NCI-H128 (cell line): ENCODE data around the gene SEC14L1.
"Not testable (repeated sequence)": the region's sequence is repeated elsewhere in the genome, so short reads cannot be mapped to it uniquely, and the experiment has no call there.

Experiments
- DNase-seq: peaks from one replicate; lab custom pipeline; 2025; ENCODE audit not compliant: unreplicated experiment; lab: John Stamatoyannopoulos, UW

SEC14L1 gene

DNA sequence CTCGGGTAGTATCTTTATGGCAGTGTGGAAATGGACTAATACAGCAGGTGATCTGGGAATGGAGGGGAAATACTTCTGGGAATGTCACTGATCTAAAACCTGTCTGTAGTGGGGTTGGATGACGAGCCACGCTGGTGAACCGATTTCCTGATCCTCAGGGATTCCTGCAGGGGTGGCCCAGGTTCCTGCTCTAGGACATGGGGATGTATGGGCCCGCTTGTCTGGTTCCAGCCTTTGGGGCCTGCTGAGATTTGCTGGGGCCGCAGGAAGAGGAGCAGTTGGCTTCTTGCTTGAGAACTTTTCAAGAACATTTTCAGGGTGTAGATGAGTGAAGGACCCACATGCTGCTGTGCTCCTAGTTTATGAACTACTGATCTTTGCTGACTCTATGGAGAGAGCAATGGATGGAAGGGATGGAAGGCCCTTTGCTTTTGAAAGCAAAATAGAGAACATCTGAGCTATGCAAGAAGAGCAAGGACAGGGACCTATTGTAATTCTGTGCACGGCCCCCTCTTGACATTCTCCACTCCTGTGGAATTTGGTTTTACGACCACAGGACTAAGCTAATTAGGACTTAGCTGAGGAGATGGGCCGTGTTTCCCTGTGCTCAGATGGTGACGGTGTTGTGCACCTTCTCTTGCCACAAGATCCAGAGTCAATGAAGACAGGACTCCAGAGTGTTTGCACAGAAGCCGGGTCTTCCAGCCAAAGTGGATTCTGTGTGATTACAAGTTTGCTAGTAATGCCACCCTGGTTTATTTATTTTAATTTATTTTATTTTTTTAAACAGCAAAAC is 90.5 kb downstream of the SEC14L1 start:
- no peak for DNase-seq

DNA sequence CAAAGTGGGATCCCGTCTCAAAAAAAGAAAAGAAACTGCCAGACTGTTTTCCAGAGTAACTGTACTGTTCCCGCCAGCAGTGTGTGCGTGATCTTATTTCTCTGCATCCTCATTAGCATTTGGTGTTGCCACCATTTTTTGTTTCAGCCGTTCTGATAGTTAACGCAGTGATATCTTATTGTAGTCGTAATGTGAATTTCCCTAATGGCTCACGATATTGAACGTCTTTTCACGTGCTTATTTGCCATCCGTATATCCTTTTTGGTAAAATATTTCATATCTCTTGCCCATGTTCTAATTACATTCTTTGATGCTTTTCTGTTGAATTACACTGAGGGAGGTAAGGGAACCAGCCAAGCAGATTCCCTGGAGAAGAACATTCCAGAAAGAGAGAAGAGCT is 92.4 kb downstream of the SEC14L1 start:
- no peak for DNase-seq

DNA sequence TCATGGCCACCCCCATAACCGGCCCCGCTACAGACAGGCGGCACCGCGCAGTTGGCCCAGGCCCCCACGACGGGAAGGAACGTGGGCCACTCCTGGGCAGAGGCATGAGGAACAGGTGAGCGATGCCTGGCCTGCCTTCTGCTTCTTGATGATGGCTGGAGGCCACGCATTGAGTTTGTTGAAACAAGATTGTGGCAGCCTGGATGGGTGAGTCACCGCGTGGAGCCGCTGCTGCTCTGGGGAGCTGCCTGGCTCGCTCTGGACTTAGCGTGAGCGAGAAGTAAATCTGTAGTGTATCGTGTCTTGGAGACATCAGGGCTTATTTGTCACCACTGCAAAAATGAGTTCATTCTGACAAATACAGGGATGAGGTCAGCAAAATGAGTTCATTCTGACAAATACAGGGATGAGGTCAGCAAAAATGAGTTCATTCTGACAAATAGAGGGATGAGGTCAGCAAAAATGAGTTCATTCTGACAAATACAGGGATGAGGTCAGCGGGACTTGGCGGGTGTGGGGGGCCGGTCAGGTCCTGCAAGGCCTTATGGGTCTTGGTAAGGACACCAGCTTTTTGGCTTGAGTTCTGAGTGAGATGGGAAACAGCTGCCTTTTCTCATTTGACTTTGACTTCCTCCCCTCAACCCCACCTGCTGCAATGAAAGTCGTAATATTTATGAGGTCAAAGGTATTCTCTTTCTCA is 93.0 kb downstream of the SEC14L1 start:
- DNase-seq, result no peak

DNA sequence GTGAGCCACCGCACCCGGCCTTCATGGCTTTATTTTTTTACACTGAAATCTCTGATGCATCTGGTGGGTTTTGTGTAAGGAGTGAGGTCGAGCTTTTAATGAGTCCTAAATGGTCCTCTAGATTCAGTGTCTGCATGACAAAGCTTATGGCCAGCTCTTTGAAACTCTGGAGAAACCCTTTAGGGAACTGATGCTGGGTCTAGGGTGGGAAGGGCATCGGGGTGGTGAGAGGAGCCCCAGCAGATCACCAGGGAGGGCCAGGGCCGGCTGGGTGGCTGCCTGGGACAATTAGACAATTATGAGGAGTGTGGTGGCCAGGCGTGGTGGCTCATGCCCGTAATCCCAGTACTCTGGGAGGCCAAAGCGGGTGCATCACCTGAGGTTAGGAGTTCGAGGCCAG is 93.9 kb downstream of the SEC14L1 start:
- no peak for DNase-seq

DNA sequence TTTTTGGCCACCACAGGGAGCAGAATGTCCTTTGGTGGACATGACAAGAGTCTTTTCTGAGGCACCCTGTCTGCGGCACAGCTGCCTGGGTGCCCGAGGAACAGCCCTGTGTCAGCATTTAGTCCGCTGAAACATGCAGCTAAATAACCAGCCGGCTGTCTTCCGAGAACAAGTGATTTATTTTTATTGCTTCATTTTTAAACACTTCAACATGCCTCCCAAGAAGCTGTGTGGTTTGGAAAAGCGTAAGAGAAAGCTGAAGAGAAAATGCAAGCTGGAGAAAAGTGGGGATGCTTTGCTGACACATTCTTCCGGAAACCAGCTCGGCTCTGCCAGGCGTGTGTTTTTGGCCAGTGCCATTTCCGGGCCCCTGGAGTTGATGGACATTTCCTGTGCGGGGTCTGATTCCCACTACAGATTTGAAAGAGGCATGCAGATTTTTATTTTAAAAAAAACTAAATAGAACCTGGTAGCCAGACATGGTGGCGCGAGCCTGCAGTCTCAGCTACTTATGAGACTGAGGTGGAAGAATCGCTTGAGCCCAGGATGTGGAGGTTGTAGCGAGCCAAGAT is 94.7 kb downstream of the SEC14L1 start:
- no peak for DNase-seq

DNA sequence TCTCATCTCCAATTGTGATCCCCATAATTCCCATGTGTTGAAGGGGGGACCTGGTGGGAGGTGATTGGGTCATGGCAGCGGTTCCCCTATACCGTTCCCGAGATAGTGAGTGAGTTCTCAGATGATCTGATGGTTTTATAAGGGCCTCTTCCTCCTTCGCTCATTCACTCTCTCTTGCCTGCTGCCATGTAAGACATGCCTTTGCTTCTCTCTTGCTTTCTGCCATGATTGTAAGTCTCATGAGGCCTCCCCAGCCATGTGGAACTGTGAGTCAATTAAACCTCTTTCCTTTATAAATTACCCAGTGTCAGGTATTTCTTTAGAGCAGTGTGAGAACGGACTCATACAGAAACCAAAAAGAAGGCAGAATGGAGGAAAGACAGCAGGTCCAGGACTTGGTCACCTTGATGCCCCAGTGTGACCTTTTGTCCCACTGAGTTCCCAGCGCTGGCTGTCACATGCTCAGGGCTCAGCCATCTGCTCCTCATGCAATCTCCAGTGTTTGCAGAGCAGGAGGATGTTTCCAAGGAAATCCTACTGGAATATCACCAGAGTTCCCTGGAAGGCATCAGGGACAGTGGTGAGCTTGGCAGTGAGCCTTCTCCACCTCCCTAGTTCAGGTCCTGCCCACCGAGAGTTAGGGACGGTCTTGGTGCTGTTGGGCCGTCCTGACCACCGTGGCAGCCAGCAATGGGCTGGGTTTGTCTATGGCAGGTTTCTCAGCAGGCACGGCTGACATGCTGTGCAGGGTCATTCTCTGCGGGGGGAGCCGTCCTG is 96.7 kb downstream of the SEC14L1 start:
- DNase-seq, result no peak

DNA sequence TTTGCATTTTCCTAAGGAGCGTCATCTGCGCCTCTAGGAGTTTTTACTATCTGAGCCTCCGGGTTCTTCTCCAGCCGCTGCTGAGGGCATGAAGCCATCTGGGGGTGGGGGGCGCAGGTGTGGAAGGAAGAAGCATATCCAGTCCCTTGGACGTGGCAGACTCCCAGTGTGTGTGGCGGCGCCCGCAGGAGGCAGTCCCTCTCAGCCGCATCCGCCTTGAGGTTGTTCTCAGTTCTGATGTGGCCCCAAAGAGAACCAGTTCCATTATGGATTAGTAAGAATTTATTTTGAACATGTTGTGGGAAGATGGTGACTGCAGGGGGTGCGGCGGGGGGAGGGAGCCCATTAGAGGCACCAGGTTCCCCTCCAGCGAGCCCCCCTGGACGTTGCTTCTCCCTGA is 100.2 kb downstream of the SEC14L1 start:
- no peak for DNase-seq

DNA sequence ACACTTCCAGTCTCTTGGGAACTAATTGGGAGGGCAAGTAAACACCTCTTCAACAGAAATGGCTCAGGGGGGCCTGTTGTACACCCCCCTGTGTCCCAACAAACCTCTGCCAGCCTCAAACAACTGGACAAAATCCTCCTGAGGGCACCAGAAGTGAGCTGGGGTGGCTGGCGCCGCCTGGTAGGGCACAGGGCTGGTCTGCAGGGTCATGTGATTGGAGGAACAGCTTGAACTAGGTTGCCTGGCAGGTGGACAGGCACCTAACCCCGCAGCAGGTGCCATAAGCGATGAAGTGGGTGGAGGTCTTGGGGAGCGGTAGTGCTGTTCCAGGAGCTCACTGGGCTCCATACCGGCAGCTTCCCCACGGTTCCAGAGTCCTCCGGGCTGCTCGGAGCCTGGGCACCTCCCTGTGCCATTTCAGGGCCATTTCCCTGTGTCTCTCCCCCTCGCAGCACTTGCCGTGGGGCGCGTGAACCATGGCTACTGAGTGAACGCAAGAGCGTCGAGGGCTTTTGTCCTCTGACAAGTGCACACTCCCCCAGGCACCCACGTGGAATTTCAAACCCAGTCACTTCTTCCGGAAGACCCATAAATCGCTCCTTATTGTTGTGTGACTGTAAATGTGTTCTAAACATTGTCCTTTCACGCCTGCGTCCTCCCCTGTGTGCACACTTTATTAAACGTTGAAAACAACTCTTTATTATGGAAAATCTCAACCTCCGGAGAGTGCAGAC is 101.5 kb downstream of the SEC14L1 start:
- DNase-seq, result no peak

DNA sequence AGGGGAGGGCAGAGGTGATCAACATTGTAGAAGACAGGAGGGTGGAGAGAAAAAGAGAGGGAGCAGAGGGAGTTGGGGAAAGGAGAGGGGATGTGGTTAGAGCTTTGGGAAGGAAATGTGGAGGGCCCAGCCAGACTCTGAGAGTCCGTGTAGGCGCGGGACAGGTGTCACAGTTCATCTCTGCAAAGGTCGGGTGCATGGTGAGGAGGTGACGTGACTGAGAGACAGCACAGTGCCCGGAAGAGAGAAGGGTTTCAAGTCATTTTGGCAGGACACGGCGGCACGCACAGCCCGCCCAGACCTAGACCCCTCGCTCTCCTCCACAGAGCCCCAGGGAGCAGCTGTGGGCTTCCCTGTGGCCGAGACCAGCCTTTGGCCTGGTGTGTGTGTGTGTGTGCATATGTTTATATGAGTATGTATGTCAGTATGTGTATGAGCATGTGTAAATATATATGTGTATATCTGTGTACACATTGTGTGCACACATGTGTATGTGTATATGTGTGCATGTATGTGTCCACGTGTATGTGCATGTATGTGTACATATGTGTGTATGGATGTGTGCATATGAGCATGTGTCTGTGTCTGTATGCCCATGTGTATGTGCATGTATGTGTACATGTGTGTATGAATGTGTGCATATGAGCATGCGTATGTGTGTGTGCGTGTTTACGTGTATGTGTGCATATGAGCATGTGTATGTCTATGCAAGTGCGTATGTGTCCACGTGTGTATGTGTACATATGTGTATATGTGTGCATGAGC is 104.6 kb downstream of the SEC14L1 start:
- DNase-seq, result no peak

DNA sequence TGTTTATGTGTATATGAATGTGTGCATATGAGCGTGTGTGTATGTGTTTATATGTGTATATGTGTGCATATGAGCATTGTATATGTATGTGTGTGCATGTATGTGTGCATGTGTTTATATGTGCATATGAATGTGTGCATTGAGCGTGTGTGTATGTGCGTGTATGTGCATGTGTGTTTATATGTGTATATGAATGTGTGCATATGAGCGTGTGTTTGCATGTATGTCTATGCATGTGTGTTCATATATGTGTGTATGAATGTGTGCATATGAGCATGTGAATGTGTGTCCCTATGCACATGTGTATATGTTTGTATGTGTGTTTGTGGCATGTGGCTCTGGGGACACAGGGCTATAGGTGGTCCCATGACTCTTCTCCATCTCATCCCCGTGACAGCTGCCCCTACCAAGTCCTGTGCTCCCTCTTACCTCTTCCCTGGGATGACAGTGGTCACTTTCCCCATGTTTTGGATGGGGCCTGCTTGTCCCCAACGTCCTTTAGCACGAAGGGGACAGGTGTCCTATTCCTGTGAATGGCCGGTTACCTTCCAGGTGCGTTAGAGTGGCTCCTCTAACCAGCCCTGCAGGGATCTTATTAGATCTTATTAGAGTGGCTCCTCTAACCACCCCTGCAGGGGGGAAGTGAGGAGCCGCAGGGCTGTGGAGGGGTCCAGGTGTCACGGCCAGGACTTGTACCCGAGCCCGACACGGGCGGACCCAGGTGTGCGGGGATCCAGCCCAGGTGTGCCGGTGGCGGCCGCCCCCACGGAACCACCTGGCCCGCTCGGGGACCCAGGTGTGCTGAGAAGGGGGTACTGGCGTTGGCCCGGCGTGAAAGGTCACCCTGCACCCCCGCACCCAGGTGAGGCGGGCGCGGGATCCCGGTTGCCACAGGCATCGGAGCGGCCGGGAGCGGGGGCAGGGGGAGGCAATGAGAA is 105.6 kb downstream of the SEC14L1 start:
- DNase-seq, result no peak

DNA sequence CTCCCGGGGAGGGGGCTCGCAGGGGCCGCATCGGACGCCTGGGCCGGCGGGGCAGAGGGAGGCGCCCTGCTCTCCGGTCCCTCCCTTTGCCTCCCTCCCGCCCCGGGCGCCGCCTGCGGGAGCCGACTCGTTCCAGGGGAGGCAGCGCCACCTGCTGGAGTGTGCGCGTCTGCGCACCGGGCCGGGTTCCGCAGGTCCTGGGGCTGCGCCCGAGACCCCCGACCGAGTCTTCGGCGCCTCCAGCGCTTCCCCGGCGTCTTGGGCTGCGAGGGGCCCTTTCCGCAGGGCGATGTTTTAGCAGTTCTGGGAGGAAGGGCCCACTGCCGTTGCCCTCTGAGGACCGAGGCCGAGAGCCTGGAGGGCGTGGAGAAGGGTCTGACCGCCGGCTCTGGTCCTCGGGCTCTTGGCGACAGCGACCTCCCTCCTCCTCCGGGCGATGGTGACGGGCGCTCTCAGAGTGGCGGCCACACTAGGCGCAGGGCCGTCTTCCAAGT is 106.3 kb downstream of the SEC14L1 start:
- peak; percentile 59 for DNase-seq

DNA sequence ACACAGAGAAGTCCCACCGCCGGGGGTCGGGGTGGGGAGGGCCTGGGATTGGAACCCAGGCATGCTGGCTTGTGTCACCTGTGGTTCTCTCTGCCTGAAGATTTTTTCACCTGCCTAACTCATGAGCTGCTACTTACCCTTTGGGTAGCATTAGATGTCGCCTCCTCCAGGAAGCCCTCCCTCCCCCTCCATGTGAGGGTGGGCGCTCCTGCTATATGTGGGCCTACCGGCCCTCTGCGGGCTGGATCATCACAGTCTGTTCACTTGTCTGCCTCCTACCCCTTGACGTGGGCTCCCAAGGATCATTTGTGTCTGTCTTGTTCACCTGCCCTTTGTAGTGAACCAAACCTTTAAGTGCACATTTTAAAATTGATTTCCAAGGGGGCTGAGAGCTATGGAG is 106.8 kb downstream of the SEC14L1 start:
- no peak for DNase-seq

DNA sequence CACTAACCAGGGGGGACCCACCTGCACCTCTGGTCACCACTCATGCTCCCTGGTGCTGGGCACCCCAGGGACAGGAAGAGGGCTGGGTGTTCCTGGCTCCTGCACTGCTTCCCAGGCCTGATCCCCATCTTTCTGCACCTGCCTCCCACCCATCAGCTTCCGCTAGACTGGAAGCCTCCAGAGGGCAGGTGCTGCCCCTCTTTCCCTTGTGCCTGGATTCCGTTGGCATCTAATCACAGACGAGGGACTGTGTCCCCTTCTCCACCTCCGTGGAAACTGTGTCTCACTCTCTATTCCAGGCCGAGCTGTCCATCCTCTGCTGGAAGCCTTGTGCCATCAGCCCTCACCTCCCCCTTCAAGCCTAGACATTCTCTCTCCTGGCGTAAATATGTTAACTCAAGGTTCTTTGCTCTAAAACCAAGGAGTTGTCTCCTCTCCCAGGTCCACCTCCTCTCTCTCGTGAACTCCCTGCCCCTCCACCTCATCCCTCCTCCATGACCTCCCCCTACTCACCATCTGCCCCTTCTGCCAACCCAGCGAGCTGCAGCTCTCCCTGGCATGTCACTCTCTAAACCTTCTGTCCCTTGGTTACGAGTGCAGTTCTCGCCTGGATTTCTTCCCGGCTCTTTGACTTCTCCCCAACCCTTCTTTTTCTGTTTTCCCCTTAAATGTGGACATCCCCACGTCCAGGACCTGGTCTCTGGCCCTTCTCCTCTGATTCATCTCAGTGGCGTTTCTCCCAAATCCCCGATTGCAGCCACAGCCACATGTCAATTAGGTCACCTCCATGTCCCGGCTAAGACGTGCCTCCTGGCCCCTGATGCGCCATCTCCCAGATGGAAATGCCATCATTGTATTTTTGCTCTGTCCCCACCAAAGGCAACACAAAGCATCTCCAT is 107.7 kb downstream of the SEC14L1 start:
- no peak for DNase-seq

DNA sequence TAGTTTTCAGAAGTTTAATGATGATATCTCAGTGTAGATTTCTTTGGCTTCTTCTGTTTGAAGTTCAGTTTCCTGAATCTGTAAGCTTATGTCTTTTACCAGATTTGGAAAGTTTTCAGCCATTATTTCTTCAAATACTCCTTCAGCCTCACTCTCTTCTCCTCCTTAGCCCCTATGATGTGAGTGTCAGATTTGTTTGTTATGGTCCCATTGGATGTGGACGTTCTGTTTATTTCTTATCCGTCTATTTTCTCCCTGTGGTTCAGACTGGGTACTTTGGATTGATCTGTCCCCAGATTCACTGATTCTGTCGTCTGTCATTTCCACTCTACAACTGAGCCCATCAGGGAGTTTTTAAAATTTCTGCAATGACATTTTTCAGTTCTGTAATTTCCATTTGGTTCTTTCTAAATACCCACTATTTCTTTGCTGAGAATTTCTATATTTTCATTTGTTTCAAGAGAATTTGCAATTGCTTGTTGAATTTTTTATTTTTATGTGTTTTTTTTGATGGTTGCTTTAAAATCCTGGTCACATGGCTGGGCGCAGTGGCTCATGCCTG is 110.9 kb downstream of the SEC14L1 start:
- DNase-seq, result no peak

DNA sequence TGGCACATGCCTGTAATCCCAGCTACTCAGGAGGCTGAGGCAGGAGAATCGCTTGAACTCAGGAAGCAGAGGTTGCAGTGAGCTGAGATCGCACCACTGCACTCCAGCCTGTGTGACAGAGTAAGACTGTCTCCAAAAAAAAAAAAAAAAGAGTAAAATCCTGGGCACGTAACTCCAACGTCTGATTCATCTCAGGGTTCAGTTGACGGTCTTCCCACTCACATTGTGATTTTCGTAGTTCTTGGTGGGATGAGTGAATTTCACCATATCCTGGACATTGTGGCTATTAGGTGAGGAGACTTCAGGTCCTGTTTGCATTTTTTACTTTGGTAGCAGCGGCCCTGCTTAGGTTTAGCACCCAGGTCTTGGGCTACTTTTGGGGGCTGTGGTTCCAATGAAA is 111.5 kb downstream of the SEC14L1 start:
- DNase-seq, result not testable (repeated sequence)

DNA sequence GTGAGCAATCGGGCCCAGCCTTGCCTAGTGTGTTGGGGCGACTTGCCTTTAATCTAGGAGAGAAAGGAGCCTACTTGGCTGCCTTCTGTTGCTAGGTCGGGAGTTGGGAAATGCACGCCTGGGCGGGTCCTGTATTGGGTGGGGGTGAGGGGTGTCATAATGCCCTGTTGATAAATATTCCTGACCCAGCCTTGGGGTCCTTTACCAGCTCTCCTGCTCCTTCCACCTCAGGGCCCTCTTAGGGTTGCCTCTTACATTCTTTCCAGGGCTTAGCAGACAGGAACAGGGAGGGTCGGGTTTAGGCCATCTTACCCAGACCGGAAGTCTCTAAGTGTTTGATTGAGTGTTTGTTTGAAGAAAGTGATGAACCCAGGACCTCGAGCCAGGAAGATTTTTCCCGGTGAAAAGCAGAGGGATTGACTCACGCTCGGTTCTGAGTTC is 112.9 kb downstream of the SEC14L1 start:
- no peak for DNase-seq
